HCT116 (cell line): ENCODE data around the gene TMEM184B. TPM values are rescaled to one million over a fixed set of nuclear protein-coding genes. Genes with fewer than 3 reads are reported as not detected.

ENCODE experiments used
- ATAC-seq: fragments of 200-7000 bp; cut with Tn5 transposase; 2 replicates; pipeline ENCODE4 v1.9.1; 2020; ENCODE audit warnings: mild to moderate bottlenecking, moderate library complexity
- BruUV-seq: library from RNA; stranded (reverse); fragments of 400-500 nt; replicated peaks from 2 replicates; lab custom pipeline; 2021; lab: Mats Ljungman, UMichigan
- CTCF ChIA-PET: fragments of 300-600 bp; sonication (Branson Sonifier 250); formaldehyde crosslinking; loops from one replicate; lab custom pipeline; 2021; ENCODE audit warnings: antibody characterized with exemption; lab: Charles Lee
- POLR2A ChIA-PET: fragments of 300-600, 350-600 bp; sonication (Branson Sonifier 250); formaldehyde crosslinking; loops from one replicate; lab custom pipeline; 2021; ENCODE audit warnings: antibody characterized with exemption; lab: Charles Lee
- RAD21 ChIA-PET, 2 experiments: fragments of 300-600 bp; sonication (Branson Sonifier 250); formaldehyde crosslinking; loops; one replicate each; lab custom pipeline; 2023; ENCODE audit warnings: low total read pairs in 2 of 2; ENCODE audit not compliant: uncharacterized antibody in 2 of 2, unreplicated experiment in 2 of 2, low non-redundant PET in 1 of 2; lab: Charles Lee
- DNase-seq: peaks from one replicate; pipeline ENCODE4 v3.0.0-alpha.2; 2010; ENCODE audit warnings: low read depth, low spot score
- H2AFZ ChIP-seq: fragments of 200-600 bp; shearing (Covaris generic), sonication (generic); 2 replicates; pipeline ENCODE4 v1.6.1; 2017; ENCODE audit warnings: low read depth, mixed run types, mixed read lengths, antibody characterized with exemption, low read length; ENCODE audit not compliant: poor library complexity, severe bottlenecking
- H3K27ac ChIP-seq: 2 replicates; pipeline ENCODE4 v1.5.1; 2012; ENCODE audit warnings: low read depth, low read length
- H3K27me3 ChIP-seq: fragments of 200-600 bp; sonication (generic); 2 replicates; pipeline ENCODE4 v1.6.1; 2016; ENCODE audit warnings: mixed run types, low read length, mixed read lengths; ENCODE audit not compliant: insufficient read depth
- H3K36me3 ChIP-seq, 2 experiments: fragments of 200-500 bp in 1 of 2; fragments of 200-600 bp in 1 of 2; sonication (Bioruptor generic) in 1 of 2; sonication (generic) in 1 of 2; 2 replicates each; pipeline versions ENCODE4 v1.5.1 to v1.6.1; 2014 to 2016; ENCODE audit warnings: low read length in 2 of 2, inconsistent platforms in 1 of 2, mixed read lengths in 1 of 2, mixed run types in 1 of 2; ENCODE audit not compliant: insufficient read depth in 2 of 2, control insufficient read depth in 1 of 2
- H3K4me1 ChIP-seq, 2 experiments: fragments of 200-600 bp in 1 of 2; sonication (generic) in 1 of 2; 2 replicates each; pipeline versions ENCODE4 v1.5.1 to v1.6.1; 2012 to 2017; ENCODE audit warnings: low read length in 2 of 2, inconsistent platforms in 1 of 2, mild to moderate bottlenecking in 1 of 2, mixed read lengths in 1 of 2, mixed run types in 1 of 2, moderate library complexity in 1 of 2; ENCODE audit not compliant: insufficient read depth in 2 of 2, control insufficient read depth in 1 of 2
- H3K4me2 ChIP-seq: fragments of 200-600 bp; sonication (generic); 2 replicates; pipeline ENCODE4 v1.6.1; 2017; ENCODE audit warnings: mixed run types, low read length, mixed read lengths
- H3K4me3 ChIP-seq, 2 experiments: fragments of 200-600 bp in 1 of 2; sonication (generic) in 1 of 2; replicated peaks in 1 of 2; 2 replicates each; pipeline ENCODE4 v1.5.1; 2011 to 2016; ENCODE audit warnings: low read length in 2 of 2, control low read depth in 1 of 2, low read depth in 1 of 2, mild to moderate bottlenecking in 1 of 2, mixed read lengths in 1 of 2, mixed run types in 1 of 2
- H3K79me2 ChIP-seq: fragments of 200-600 bp; sonication (generic); 2 replicates; pipeline ENCODE4 v1.6.1; 2017; ENCODE audit warnings: mild to moderate bottlenecking, mixed run types, low read length, moderate library complexity, mixed read lengths; ENCODE audit not compliant: insufficient read depth
- H3K9ac ChIP-seq: fragments of 200-600 bp; sonication (generic); 2 replicates; pipeline ENCODE4 v1.6.1; 2016; ENCODE audit warnings: low read length, mixed read lengths
- H3K9me2 ChIP-seq: fragments of 200-600 bp; sonication (generic), shearing (Covaris generic); 2 replicates; pipeline ENCODE4 v1.6.1; 2017; ENCODE audit warnings: mixed run types, mild to moderate bottlenecking, moderate library complexity; ENCODE audit not compliant: insufficient read depth
- H3K9me3 ChIP-seq, 2 experiments: fragments of 200-500 bp in 1 of 2; fragments of 200-600 bp in 1 of 2; sonication (Bioruptor generic) in 1 of 2; sonication (generic) in 1 of 2; 2 replicates each; pipeline ENCODE4 v1.6.1; 2014 to 2017; ENCODE audit warnings: low read length in 2 of 2, mixed read lengths in 2 of 2, inconsistent platforms in 1 of 2, low read depth in 1 of 2, mild to moderate bottlenecking in 1 of 2, mixed run types in 1 of 2, moderate library complexity in 1 of 2; ENCODE audit not compliant: control insufficient read depth in 1 of 2, insufficient read depth in 1 of 2
- H4K20me1 ChIP-seq: fragments of 200-600 bp; sonication (generic), shearing (Covaris generic); 2 replicates; pipeline ENCODE4 v1.6.1; 2017; ENCODE audit warnings: mixed run types, mild to moderate bottlenecking, moderate library complexity; ENCODE audit not compliant: insufficient read depth
- CBX3 ChIP-seq: IDR thresholded peaks from 2 replicates; pipeline ENCODE4 v1.6.1; 2012; ENCODE audit warnings: low read depth
- CEBPB ChIP-seq: IDR thresholded peaks from 2 replicates; pipeline ENCODE4 v1.6.1; 2012; ENCODE audit warnings: low read depth
- EGR1 ChIP-seq: IDR thresholded peaks from 2 replicates; pipeline ENCODE4 v1.6.1; 2012; ENCODE audit warnings: low read depth
- ELF1 ChIP-seq: IDR thresholded peaks from 2 replicates; pipeline ENCODE4 v1.6.1; 2012; ENCODE audit warnings: low read depth, borderline replicate concordance
- EZH2 ChIP-seq: fragments of 200-600 bp; sonication (generic); IDR thresholded peaks from 2 replicates; pipeline ENCODE4 v1.6.1; 2017; ENCODE audit warnings: antibody characterized with exemption, mixed run types
- EZH2phosphoT487 ChIP-seq: fragments of 200-600 bp; IDR thresholded peaks from 2 replicates; pipeline ENCODE4 v1.6.1; 2018; ENCODE audit warnings: antibody characterized with exemption, borderline replicate concordance
- FOSL1 ChIP-seq: IDR thresholded peaks from 2 replicates; pipeline ENCODE4 v1.6.1; 2012; ENCODE audit warnings: low read depth
- JUND ChIP-seq: IDR thresholded peaks from 2 replicates; pipeline ENCODE4 v1.6.1; 2012
- MAX ChIP-seq: IDR thresholded peaks from 2 replicates; pipeline ENCODE4 v1.6.1; 2012
- POLR2A ChIP-seq: IDR thresholded peaks from 2 replicates; pipeline ENCODE4 v1.7.0; 2011; ENCODE audit warnings: borderline replicate concordance; ENCODE audit not compliant: insufficient read depth, insufficient read length; ENCODE audit errors: extremely low read depth
- POLR2AphosphoS5 ChIP-seq: IDR thresholded peaks from 2 replicates; pipeline ENCODE4 v1.6.1; 2011; ENCODE audit warnings: mild to moderate bottlenecking, low read depth, low read length, moderate library complexity
- RAD21 ChIP-seq: IDR thresholded peaks from 2 replicates; pipeline ENCODE4 v1.6.1; 2012; ENCODE audit warnings: low read depth, mild to moderate bottlenecking
- TCF7L2 ChIP-seq: IDR thresholded peaks from 2 replicates; pipeline ENCODE4 v1.7.0; 2011; ENCODE audit warnings: borderline replicate concordance, inconsistent platforms; ENCODE audit not compliant: insufficient read depth, insufficient read length; ENCODE audit errors: extremely low read depth
- YY1 ChIP-seq: IDR thresholded peaks from 2 replicates; pipeline ENCODE4 v1.6.1; 2011; ENCODE audit warnings: low read length, low read depth, moderate library complexity, mild to moderate bottlenecking; ENCODE audit not compliant: insufficient replicate concordance; ENCODE audit errors: extremely low read depth
- ZFX ChIP-seq: fragments of 450-650 bp; IDR thresholded peaks from 2 replicates; pipeline ENCODE4 v1.6.1; 2017
- ZNF274 ChIP-seq: fragments of 200-500 bp; sonication (Bioruptor generic); IDR thresholded peaks from 2 replicates; pipeline ENCODE4 v1.6.1; 2014; ENCODE audit warnings: mild to moderate bottlenecking, low read depth, low read length, inconsistent platforms
- intact Hi-C: fragments of 100-400 bp; cut with micrococcal nuclease; formaldehyde crosslinking; loops from 2 replicates; pipeline ENCODE4 v1.10.0; 2022
- total RNA-seq: library from RNA; stranded (reverse); gene quantifications from one replicate; pipeline ENCODE4 v1.2.1, GENCODE V29; 2021; ENCODE audit not compliant: unreplicated experiment
- TF ChIP-seq, protein P1 (sequence below), 3 experiments: fragments of 200-600 bp in 1 of 3; sonication (generic) in 1 of 3; IDR thresholded peaks in 2 of 3; conservative IDR thresholded peaks in 1 of 3; 2 replicates each; pipeline ENCODE4 v1.5.1; 2012 to 2017; ENCODE audit warnings: low read depth in 2 of 3, low read length in 2 of 3, antibody characterized with exemption in 1 of 3, borderline replicate concordance in 1 of 3, control low read depth in 1 of 3, mild to moderate bottlenecking in 1 of 3, mixed read lengths in 1 of 3, mixed run types in 1 of 3, moderate library complexity in 1 of 3; ENCODE audit not compliant: insufficient read depth in 1 of 3
- TF ChIP-seq, protein P2 (sequence below): IDR thresholded peaks from 2 replicates; pipeline ENCODE4 v1.6.1; 2012

Gene TMEM184B
- total RNA-seq, 1 experiment from 2014 or later = 66.0 TPM

GRCh38 chr22:38310518-38311322 is 37.9 kb upstream of the TMEM184B start:
- H3K36me3 ChIP-seq = peaks cover 20 to 36% of the 10 kb centered on the region in 2 experiments; a peak in 3 of 4 replicates
- H3K9me3 ChIP-seq = no peaks in the 10 kb centered on the region
- intact Hi-C loops = no loop called here
- ChIA-PET POLR2A (no interaction called here), CTCF (no interaction called here)
- peaks cover 23% of the 10 kb centered on the region; the same call in 1 of the 2 replicates for H4K20me1 ChIP-seq
- no peaks in the 10 kb centered on the region for H3K9me2 ChIP-seq
- H3K4me3 ChIP-seq = no peak overlapping the region
- no peak overlapping the region for H3K9ac ChIP-seq
- no peak for TF ChIP-seq CBX3
- no peak for TF ChIP-seq EZH2phosphoT487
- TF ChIP-seq CEBPB = no peak
- TF ChIP-seq, protein P1, sequence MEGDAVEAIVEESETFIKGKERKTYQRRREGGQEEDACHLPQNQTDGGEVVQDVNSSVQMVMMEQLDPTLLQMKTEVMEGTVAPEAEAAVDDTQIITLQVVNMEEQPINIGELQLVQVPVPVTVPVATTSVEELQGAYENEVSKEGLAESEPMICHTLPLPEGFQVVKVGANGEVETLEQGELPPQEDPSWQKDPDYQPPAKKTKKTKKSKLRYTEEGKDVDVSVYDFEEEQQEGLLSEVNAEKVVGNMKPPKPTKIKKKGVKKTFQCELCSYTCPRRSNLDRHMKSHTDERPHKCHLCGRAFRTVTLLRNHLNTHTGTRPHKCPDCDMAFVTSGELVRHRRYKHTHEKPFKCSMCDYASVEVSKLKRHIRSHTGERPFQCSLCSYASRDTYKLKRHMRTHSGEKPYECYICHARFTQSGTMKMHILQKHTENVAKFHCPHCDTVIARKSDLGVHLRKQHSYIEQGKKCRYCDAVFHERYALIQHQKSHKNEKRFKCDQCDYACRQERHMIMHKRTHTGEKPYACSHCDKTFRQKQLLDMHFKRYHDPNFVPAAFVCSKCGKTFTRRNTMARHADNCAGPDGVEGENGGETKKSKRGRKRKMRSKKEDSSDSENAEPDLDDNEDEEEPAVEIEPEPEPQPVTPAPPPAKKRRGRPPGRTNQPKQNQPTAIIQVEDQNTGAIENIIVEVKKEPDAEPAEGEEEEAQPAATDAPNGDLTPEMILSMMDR (IDR thresholded peaks at IDR 0.05 in 2 of 3, conservative IDR thresholded peaks at IDR 0.05 in 1 of 3; ENCODE audit: borderline replicate concordance in 1 of 3, insufficient read depth in 1 of 3, low read depth in 2 of 3, low read length in 2 of 3) = no peak
- TF ChIP-seq EZH2 = no peak
- TF ChIP-seq ELF1 = no peak
- TF ChIP-seq EGR1 = no peak
- TF ChIP-seq TCF7L2 = no peak
- no peak for TF ChIP-seq MAX
- no peak for TF ChIP-seq JUND
- TF ChIP-seq ZNF274 = no peak
- no peak for TF ChIP-seq RAD21
- TF ChIP-seq FOSL1 = no peak
- TF ChIP-seq, protein P2, sequence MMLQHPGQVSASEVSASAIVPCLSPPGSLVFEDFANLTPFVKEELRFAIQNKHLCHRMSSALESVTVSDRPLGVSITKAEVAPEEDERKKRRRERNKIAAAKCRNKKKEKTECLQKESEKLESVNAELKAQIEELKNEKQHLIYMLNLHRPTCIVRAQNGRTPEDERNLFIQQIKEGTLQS = no peak
- no peak for TF ChIP-seq ZFX
- TF ChIP-seq YY1 = no peak
- no peak for TF ChIP-seq POLR2AphosphoS5
- no peak for TF ChIP-seq POLR2A
- TF ChIP-seq, all 23 proteins: peak for 0
- DNase-seq (no peak), ATAC-seq (no peak)
- RAD21 ChIA-PET = no interaction called here
- Histone ChIP-seq H3K4me2 (no peak overlapping the region), H3K27me3 (no peaks in the 10 kb centered on the region), H3K27ac (no peak overlapping the region), H3K4me1 (peaks cover 0 to 19% of the 10 kb centered on the region in 2 experiments; a peak in 3 of 4 replicates), H3K79me2 (peaks cover 100% of the 10 kb centered on the region), H2AFZ (no peak overlapping the region)
- no TSS peak for BruUV-seq
